HEK293T (cell line): ENCODE measurements around the gene LINGO4.

ENCODE experiments used
- BHLHE40 ChIP-seq: fragments of 450-650 bp; IDR thresholded peaks from 2 replicates; pipeline ENCODE4 v1.6.1; 2016; ENCODE audit warnings: mild to moderate bottlenecking, moderate library complexity, borderline replicate concordance
- ELF4 ChIP-seq: fragments of 450-650 bp; IDR thresholded peaks from 2 replicates; pipeline ENCODE4 v1.6.1; 2017; ENCODE audit warnings: antibody characterized with exemption
- FOXA1 ChIP-seq: fragments of 450-650 bp; IDR thresholded peaks from 2 replicates; pipeline ENCODE4 v1.6.1; 2016; ENCODE audit warnings: mild to moderate bottlenecking
- FOXK2 ChIP-seq: fragments of 450-650 bp; IDR thresholded peaks from 2 replicates; pipeline ENCODE4 v1.6.1; 2016; ENCODE audit warnings: mild to moderate bottlenecking
- HDGF ChIP-seq: fragments of 450-650 bp; IDR thresholded peaks from 2 replicates; pipeline ENCODE4 v1.6.1; 2017; ENCODE audit warnings: antibody characterized with exemption, borderline replicate concordance
- LEF1 ChIP-seq: fragments of 450-650 bp; IDR thresholded peaks from 2 replicates; pipeline ENCODE4 v1.6.1; 2017; ENCODE audit warnings: mild to moderate bottlenecking, borderline replicate concordance
- NFRKB ChIP-seq: fragments of 450-650 bp; IDR thresholded peaks from 2 replicates; pipeline ENCODE4 v1.6.1; 2016; ENCODE audit warnings: mild to moderate bottlenecking, moderate library complexity
- SP1 ChIP-seq: fragments of 450-650 bp; IDR thresholded peaks from 2 replicates; pipeline ENCODE4 v1.6.1; 2017
- TARDBP ChIP-seq: fragments of 450-650 bp; IDR thresholded peaks from 2 replicates; pipeline ENCODE4 v1.6.1; 2016
- ZNF384 ChIP-seq: fragments of 450-650 bp; IDR thresholded peaks from 2 replicates; pipeline ENCODE4 v1.6.1; 2016

GRCh38 chr1:151807131-151807530 lies 1.9 kb upstream of the LINGO4 start:
- no peak for TF ChIP-seq HDGF
- no peak for TF ChIP-seq NFRKB
- no peak for TF ChIP-seq BHLHE40
- no peak for TF ChIP-seq SP1
- no peak for TF ChIP-seq FOXA1
- no peak for TF ChIP-seq TARDBP
- no peak for TF ChIP-seq LEF1
- TF ChIP-seq ZNF384, result no peak
- no peak for TF ChIP-seq ELF4
- TF ChIP-seq FOXK2, result no peak
